ENCODE data around the gene MUC6. TPM values are rescaled to one million over a fixed set of nuclear protein-coding genes. Genes with fewer than 3 reads are reported as not detected.

MUC6 gene
- total RNA-seq, 1 experiment from 2014 or later, result 0.07 TPM

GRCh38 chr11:1013631-1013935 is 22.9 kb downstream of the MUC6 start:
- no peaks in the 10 kb centered on the region for H3F3A ChIP-seq (ENCODE audit: insufficient read depth, low read depth)
- no TSS peak for BruUV-seq (replicated peaks)
- H3K9me3 ChIP-seq (ENCODE audit: insufficient read depth, low read depth), result no peaks in the 10 kb centered on the region
- no peaks in the 10 kb centered on the region for H4K20me1 ChIP-seq (ENCODE audit: insufficient read depth)
- no peak for DNase-seq
- H3K4me2 ChIP-seq, result no peak overlapping the region
- ChIA-PET CTCF (no interaction called here), POLR2A (ENCODE audit: unreplicated experiment) (no interaction called here)
- intact Hi-C loops (cut with micrococcal nuclease; ENCODE audit: unreplicated experiment), result no loop called here
- no peak overlapping the region for H2AFZ ChIP-seq
- no peaks in the 10 kb centered on the region for H3K36me3 ChIP-seq (ENCODE audit: low read depth)
- H3K27me3 ChIP-seq (ENCODE audit: insufficient read depth, low read depth), result no peaks in the 10 kb centered on the region
- TF ChIP-seq CTCF (conservative IDR thresholded peaks at IDR 0.05) (no peak), EZH2 (IDR thresholded peaks at IDR 0.05; ENCODE audit: low read depth) (no peak)
- H3K27ac ChIP-seq, result no peak overlapping the region
- no peak overlapping the region for H3K4me3 ChIP-seq
- no peaks in the 10 kb centered on the region for H3K4me1 ChIP-seq (replicated peaks; ENCODE audit: insufficient read depth)
- no peaks in the 10 kb centered on the region for H3K79me2 ChIP-seq (ENCODE audit: low read depth)
- H3K9me2 ChIP-seq (ENCODE audit: insufficient read depth), result no peaks in the 10 kb centered on the region

GRCh38 chr11:1012740-1013630 is 23.5 kb downstream of the MUC6 start:
- no peak overlapping the region for H3K27ac ChIP-seq
- no peaks in the 10 kb centered on the region for H3K9me2 ChIP-seq (ENCODE audit: insufficient read depth)
- DNase-seq, result no peak
- no peaks in the 10 kb centered on the region for H4K20me1 ChIP-seq (ENCODE audit: insufficient read depth)
- no peaks in the 10 kb centered on the region for H3K9me3 ChIP-seq (ENCODE audit: insufficient read depth, low read depth)
- no peaks in the 10 kb centered on the region for H3K4me1 ChIP-seq (replicated peaks; ENCODE audit: insufficient read depth)
- ChIA-PET POLR2A (ENCODE audit: unreplicated experiment) (no interaction called here), CTCF (no interaction called here)
- no peaks in the 10 kb centered on the region for H3F3A ChIP-seq (ENCODE audit: insufficient read depth, low read depth)
- no peaks in the 10 kb centered on the region for H3K27me3 ChIP-seq (ENCODE audit: insufficient read depth, low read depth)
- H3K4me2 ChIP-seq, result no peak overlapping the region
- no peak for TF ChIP-seq EZH2 (IDR thresholded peaks at IDR 0.05; ENCODE audit: low read depth)
- TF ChIP-seq CTCF (conservative IDR thresholded peaks at IDR 0.05), result no peak
- H2AFZ ChIP-seq, result no peak overlapping the region
- H3K79me2 ChIP-seq (ENCODE audit: low read depth), result no peaks in the 10 kb centered on the region
- H3K4me3 ChIP-seq, result no peak overlapping the region
- BruUV-seq (replicated peaks), result no TSS peak
- no peaks in the 10 kb centered on the region for H3K36me3 ChIP-seq (ENCODE audit: low read depth)
- intact Hi-C loops (cut with micrococcal nuclease; ENCODE audit: unreplicated experiment), result no loop called here

- CTCF ChIA-PET, result no interaction called here
- TF ChIP-seq EZH2 (IDR thresholded peaks at IDR 0.05; ENCODE audit: low read depth), result no peak
- TF ChIP-seq CTCF (conservative IDR thresholded peaks at IDR 0.05), result no peak
These were observed 24.2 kb downstream of the MUC6 start for GRCh38 chr11:1012291-1012690.

More at GRCh38 chr11:1012291-1012690, 24.2 kb downstream of the MUC6 start:
- Histone ChIP-seq H3K27ac (no peak overlapping the region), H3K4me3 (no peak overlapping the region), H4K20me1 (ENCODE audit: insufficient read depth) (no peaks in the 10 kb centered on the region), H3F3A (ENCODE audit: insufficient read depth, low read depth) (no peaks in the 10 kb centered on the region), H3K36me3 (ENCODE audit: low read depth) (no peaks in the 10 kb centered on the region), H3K9me2 (ENCODE audit: insufficient read depth) (no peaks in the 10 kb centered on the region), H3K4me1 (replicated peaks; ENCODE audit: insufficient read depth) (no peaks in the 10 kb centered on the region), H3K79me2 (ENCODE audit: low read depth) (no peaks in the 10 kb centered on the region), H3K4me2 (no peak overlapping the region), H3K27me3 (ENCODE audit: insufficient read depth, low read depth) (no peaks in the 10 kb centered on the region), H3K9me3 (ENCODE audit: insufficient read depth, low read depth) (no peaks in the 10 kb centered on the region), H2AFZ (no peak overlapping the region)
- POLR2A ChIA-PET (ENCODE audit: unreplicated experiment), result no interaction called here
- intact Hi-C loops (cut with micrococcal nuclease; ENCODE audit: unreplicated experiment), result no loop called here
- BruUV-seq (replicated peaks), result no TSS peak
- DNase-seq, result no peak
